H9 (cell line): ENCODE results near the gene BFSP1. TPM values are rescaled to one million over a fixed set of nuclear protein-coding genes. Genes with fewer than 3 reads are reported as not detected.

Experiments
- DNase-seq: peaks from one replicate; pipeline ENCODE4 v3.0.0-alpha.2; 2017
- H2AFZ ChIP-seq: one replicate; pipeline ENCODE4 v1.6.1; 2013; ENCODE audit warnings: mild to moderate bottlenecking, low read length, control low read depth, moderate library complexity
- H2AK5ac ChIP-seq: 2 replicates; pipeline ENCODE4 v1.6.1; 2013; ENCODE audit warnings: low read length, control low read depth, mixed read lengths; ENCODE audit not compliant: insufficient read length
- H2BK120ac ChIP-seq: one replicate; pipeline ENCODE4 v1.6.1; 2013; ENCODE audit warnings: low read depth, mild to moderate bottlenecking, low read length, control low read depth, inconsistent platforms; ENCODE audit not compliant: poor library complexity, severe bottlenecking
- H2BK12ac ChIP-seq: 2 replicates; pipeline ENCODE4 v1.6.1; 2013; ENCODE audit warnings: low read length, control low read depth, mixed read lengths, low read depth; ENCODE audit not compliant: insufficient read length
- H2BK15ac ChIP-seq: 2 replicates; pipeline ENCODE4 v1.6.1; 2013; ENCODE audit warnings: low read depth, low read length, control low read depth
- H2BK20ac ChIP-seq: one replicate; pipeline ENCODE4 v1.6.1; 2013; ENCODE audit warnings: low read depth, mild to moderate bottlenecking, low read length, control low read depth, inconsistent platforms; ENCODE audit not compliant: poor library complexity, severe bottlenecking
- H2BK5ac ChIP-seq: 2 replicates; pipeline ENCODE4 v1.6.1; 2013; ENCODE audit warnings: low read length, control low read depth, mixed read lengths; ENCODE audit not compliant: insufficient read length
- H3K14ac ChIP-seq: 2 replicates; pipeline ENCODE4 v1.6.1; 2013; ENCODE audit warnings: low read length, control low read depth; ENCODE audit not compliant: insufficient read depth
- H3K18ac ChIP-seq: 2 replicates; pipeline ENCODE4 v1.6.1; 2013; ENCODE audit warnings: low read depth, mild to moderate bottlenecking, mixed read lengths, low read length, control low read depth; ENCODE audit not compliant: insufficient read length
- H3K23ac ChIP-seq: 2 replicates; pipeline ENCODE4 v1.6.1; 2013; ENCODE audit warnings: low read length, control low read depth, mixed read lengths, low read depth; ENCODE audit not compliant: insufficient read length
- H3K23me2 ChIP-seq: 2 replicates; pipeline ENCODE4 v1.6.1; 2013; ENCODE audit warnings: low read depth, mild to moderate bottlenecking, mixed read lengths, low read length, control low read depth; ENCODE audit not compliant: insufficient read length, poor library complexity, severe bottlenecking
- H3K27ac ChIP-seq: 2 replicates; pipeline ENCODE4 v1.5.1; 2013; ENCODE audit warnings: low read length, control low read depth, mixed read lengths, low read depth; ENCODE audit not compliant: insufficient read length
- H3K27me3 ChIP-seq: 2 replicates; pipeline ENCODE4 v1.6.1; 2013; ENCODE audit warnings: low read length, control low read depth, inconsistent platforms; ENCODE audit not compliant: insufficient read depth
- H3K4ac ChIP-seq: 2 replicates; pipeline ENCODE4 v1.6.1; 2013; ENCODE audit warnings: low read depth, mild to moderate bottlenecking, control low read depth, inconsistent platforms, low read length, moderate library complexity
- H3K4me1 ChIP-seq: 2 replicates; pipeline ENCODE4 v1.6.1; 2013; ENCODE audit warnings: low read length, control low read depth, inconsistent platforms; ENCODE audit not compliant: insufficient read depth
- H3K4me2 ChIP-seq: 2 replicates; pipeline ENCODE4 v1.6.1; 2013; ENCODE audit warnings: low read length, control low read depth, mixed read lengths; ENCODE audit not compliant: insufficient read length, insufficient read depth
- H3K56ac ChIP-seq: 2 replicates; pipeline ENCODE4 v1.6.1; 2013; ENCODE audit warnings: low read depth, mild to moderate bottlenecking, mixed read lengths, low read length, control low read depth; ENCODE audit not compliant: insufficient read length
- H3K79me1 ChIP-seq: 2 replicates; pipeline ENCODE4 v1.6.1; 2013; ENCODE audit warnings: low read depth, mild to moderate bottlenecking, moderate library complexity, low read length, control low read depth, inconsistent platforms; ENCODE audit not compliant: insufficient read depth, poor library complexity, severe bottlenecking
- H3K79me2 ChIP-seq: 2 replicates; pipeline ENCODE4 v1.6.1; 2013; ENCODE audit warnings: low read length, control low read depth, inconsistent platforms; ENCODE audit not compliant: insufficient read depth
- H3K9ac ChIP-seq: 2 replicates; pipeline ENCODE4 v1.6.1; 2013; ENCODE audit warnings: low read length, control low read depth, mixed read lengths; ENCODE audit not compliant: insufficient read length; ENCODE audit errors: extremely low read depth
- H3K9me3 ChIP-seq: one replicate; pipeline ENCODE4 v1.6.1; 2013; ENCODE audit warnings: low read depth, low read length, inconsistent platforms; ENCODE audit not compliant: control insufficient read depth
- H3T11ph ChIP-seq: one replicate; pipeline ENCODE4 v1.6.1; 2013; ENCODE audit warnings: mild to moderate bottlenecking, low read length, control low read depth, inconsistent platforms
- H4K20me1 ChIP-seq: one replicate; pipeline ENCODE4 v1.6.1; 2013; ENCODE audit not compliant: control insufficient read depth, insufficient read length, insufficient read depth
- H4K5ac ChIP-seq: 2 replicates; pipeline ENCODE4 v1.6.1; 2013; ENCODE audit warnings: low read depth, mild to moderate bottlenecking, mixed read lengths, low read length, control low read depth; ENCODE audit not compliant: insufficient read length
- H4K8ac ChIP-seq: replicated peaks from 2 replicates; pipeline ENCODE4 v1.6.1; 2013; ENCODE audit warnings: low read length, control low read depth, mixed read lengths, low read depth; ENCODE audit not compliant: insufficient read length
- H4K91ac ChIP-seq: 2 replicates; pipeline ENCODE4 v1.6.1; 2013; ENCODE audit warnings: low read depth, mild to moderate bottlenecking, moderate library complexity, mixed read lengths, low read length, control low read depth; ENCODE audit not compliant: insufficient read length
- H3K27ac Mint-ChIP-seq, 3 experiments: 2 replicates in 2 of 3; 3 replicates in 1 of 3; pipeline ENCODE4 v1.8.0; 2020 to 2021; ENCODE audit warnings: mixed read lengths in 3 of 3, mild to moderate bottlenecking in 1 of 3, moderate library complexity in 1 of 3
- H3K27me3 Mint-ChIP-seq: 2 replicates; pipeline ENCODE4 v1.8.0; 2021; ENCODE audit warnings: low read depth, mild to moderate bottlenecking, moderate library complexity, mixed read lengths
- H3K36me3 Mint-ChIP-seq, 3 experiments: 2 replicates in 2 of 3; 3 replicates in 1 of 3; pipeline ENCODE4 v1.8.0; 2020 to 2021; ENCODE audit warnings: low read depth in 3 of 3, mixed read lengths in 3 of 3; ENCODE audit not compliant: insufficient read depth in 1 of 3
- H3K4me1 Mint-ChIP-seq, 2 experiments: 2 replicates each; pipeline ENCODE4 v1.8.0; 2020; ENCODE audit warnings: mixed read lengths in 2 of 2
- H3K4me3 Mint-ChIP-seq, 2 experiments: 2 replicates in 1 of 2; 3 replicates in 1 of 2; pipeline ENCODE4 v1.8.0; 2020 to 2021; ENCODE audit warnings: mild to moderate bottlenecking in 2 of 2, mixed read lengths in 2 of 2, moderate library complexity in 1 of 2
- H3K9me3 Mint-ChIP-seq, 2 experiments: 2 replicates in 1 of 2; 3 replicates in 1 of 2; pipeline ENCODE4 v1.8.0; 2020; ENCODE audit warnings: mild to moderate bottlenecking in 2 of 2, mixed read lengths in 2 of 2, moderate library complexity in 1 of 2
- WGBS: extraction: QIAGEN DNeasy Blood & Tissue Kit; methylation state at CpG from one replicate; pipeline ENCODE4 v1.1.7; 2013; ENCODE audit warnings: missing lambda C conversion rate, low lambda C conversion rate, mixed read lengths; ENCODE audit not compliant: insufficient read length; ENCODE audit errors: extremely low coverage; 5-methylcytosine and 5-hydroxymethylcytosine counted together
- total RNA-seq: library from RNA; stranded (reverse); gene quantifications from 2 replicates; pipeline ENCODE4 v1.2.1, GENCODE V29; 2021
- TF ChIP-seq, protein P1 (sequence below): fragments of 200-600 bp; sonication (generic); conservative IDR thresholded peaks from 3 replicates; pipeline ENCODE4 v1.8.0; 2021; ENCODE audit warnings: antibody characterized with exemption, mild to moderate bottlenecking

BFSP1 gene
- total RNA-seq, 1 experiment from 2014 or later = 9.4 TPM

DNA sequence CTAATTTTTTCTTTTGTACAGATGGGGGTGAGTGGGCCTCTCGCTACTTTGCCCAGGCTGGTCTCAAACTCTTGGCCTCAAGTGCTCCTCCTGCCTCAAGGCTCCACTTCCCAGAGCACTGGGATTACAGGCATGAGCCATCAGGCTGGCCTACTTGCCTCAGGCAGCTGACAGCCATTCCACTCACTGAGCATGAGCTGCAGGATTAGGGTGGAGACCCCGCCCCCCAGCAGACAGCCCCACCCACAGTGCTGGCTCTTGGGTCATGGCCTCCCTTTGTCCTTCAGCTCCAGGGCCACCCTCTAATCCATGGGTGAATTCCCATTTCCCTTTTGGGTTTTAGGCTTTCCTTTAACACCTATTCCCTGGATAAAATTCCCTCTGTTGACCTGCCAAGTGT lies 82.1 kb downstream of the BFSP1 start:
- Mint-ChIP-seq H3K27ac (no peak overlapping the region), H3K27me3 (peaks cover 4% of the 10 kb centered on the region; the same call in 1 of the 2 replicates), H3K4me3 (no peak overlapping the region), H3K36me3 (no peaks in the 10 kb centered on the region), H3K4me1 (no peaks in the 10 kb centered on the region), H3K9me3 (no peaks in the 10 kb centered on the region)
- Histone ChIP-seq H2BK5ac (no peak overlapping the region), H2BK15ac (no peak overlapping the region), H3K79me2 (no peaks in the 10 kb centered on the region), H3K56ac (no peak overlapping the region), H2BK12ac (no peak overlapping the region), H3K9ac (no peak overlapping the region), H4K91ac (no peak overlapping the region), H3K23ac (no peak overlapping the region), H3K27me3 (no peaks in the 10 kb centered on the region), H3K4me1 (no peaks in the 10 kb centered on the region), H3K4me2 (no peak overlapping the region), H4K5ac (no peak overlapping the region), H2BK20ac (no peak overlapping the region), H4K20me1 (no peaks in the 10 kb centered on the region), H2AK5ac (no peak overlapping the region), H3K9me3 (no peaks in the 10 kb centered on the region), H3K79me1 (no peaks in the 10 kb centered on the region), H4K8ac (no peak overlapping the region), H3K23me2 (no peaks in the 10 kb centered on the region), H3K27ac (no peak overlapping the region), H2BK120ac (no peak overlapping the region), H3T11ph (no peak overlapping the region), H2AFZ (no peak overlapping the region), H3K4ac (no peak overlapping the region), H3K18ac (no peak overlapping the region), H3K14ac (no peak overlapping the region)
- DNase-seq = no peak
- no CpG with 5 or more reads among the region's 2 CpGs for WGBS
- TF ChIP-seq, protein P1, sequence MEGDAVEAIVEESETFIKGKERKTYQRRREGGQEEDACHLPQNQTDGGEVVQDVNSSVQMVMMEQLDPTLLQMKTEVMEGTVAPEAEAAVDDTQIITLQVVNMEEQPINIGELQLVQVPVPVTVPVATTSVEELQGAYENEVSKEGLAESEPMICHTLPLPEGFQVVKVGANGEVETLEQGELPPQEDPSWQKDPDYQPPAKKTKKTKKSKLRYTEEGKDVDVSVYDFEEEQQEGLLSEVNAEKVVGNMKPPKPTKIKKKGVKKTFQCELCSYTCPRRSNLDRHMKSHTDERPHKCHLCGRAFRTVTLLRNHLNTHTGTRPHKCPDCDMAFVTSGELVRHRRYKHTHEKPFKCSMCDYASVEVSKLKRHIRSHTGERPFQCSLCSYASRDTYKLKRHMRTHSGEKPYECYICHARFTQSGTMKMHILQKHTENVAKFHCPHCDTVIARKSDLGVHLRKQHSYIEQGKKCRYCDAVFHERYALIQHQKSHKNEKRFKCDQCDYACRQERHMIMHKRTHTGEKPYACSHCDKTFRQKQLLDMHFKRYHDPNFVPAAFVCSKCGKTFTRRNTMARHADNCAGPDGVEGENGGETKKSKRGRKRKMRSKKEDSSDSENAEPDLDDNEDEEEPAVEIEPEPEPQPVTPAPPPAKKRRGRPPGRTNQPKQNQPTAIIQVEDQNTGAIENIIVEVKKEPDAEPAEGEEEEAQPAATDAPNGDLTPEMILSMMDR = no peak
